ENCODE data around the gene REV3L.
"Not testable (repeated sequence)": the region's sequence is repeated elsewhere in the genome, so short reads cannot be mapped to it uniquely, and the experiment has no call there.

The REV3L gene

DNA sequence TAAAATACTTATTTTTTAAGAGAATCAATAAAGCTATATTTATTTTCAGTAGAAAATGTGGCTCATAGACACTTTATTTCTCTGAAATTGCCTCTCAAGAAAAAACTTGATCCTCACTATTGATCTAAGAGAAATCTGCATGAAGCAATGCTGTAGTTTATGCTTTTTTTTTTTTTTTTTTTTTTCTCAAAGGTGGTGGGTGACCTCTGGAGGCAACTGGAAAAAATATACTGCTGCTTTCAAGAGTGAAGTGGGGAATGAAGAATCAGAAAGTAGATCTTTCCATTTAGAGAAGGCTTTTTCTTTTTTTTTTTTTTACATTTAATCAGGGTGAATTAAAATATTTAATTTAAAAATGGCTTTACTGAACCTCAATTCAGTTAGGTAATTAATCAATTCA is 226.4 kb downstream of the REV3L start:
- no peak for DNase-seq (ENCODE audit: low read depth)

DNA sequence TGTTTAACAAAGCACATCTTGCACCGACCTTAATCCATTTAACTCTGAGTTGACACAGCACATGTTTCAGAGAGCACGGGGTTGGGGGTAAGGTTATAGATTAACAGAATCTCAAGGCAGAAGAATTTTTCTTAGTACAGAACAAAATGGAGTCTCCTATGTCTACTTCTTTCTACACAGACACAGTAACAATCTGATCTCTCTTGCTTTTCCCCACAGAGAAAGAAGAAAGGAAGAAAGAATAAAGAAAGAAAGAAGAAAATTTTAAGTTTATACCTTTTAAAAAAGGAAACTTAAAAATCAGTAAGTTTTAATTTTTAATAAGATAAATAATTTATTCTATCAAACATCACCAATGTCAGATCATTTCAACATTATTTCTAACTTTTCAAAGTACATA is 227.2 kb downstream of the REV3L start:
- DNase-seq (ENCODE audit: low read depth) = not testable (repeated sequence)

GRCh38 chr6:111254779-111255166 is 228.2 kb downstream of the REV3L start:
- DNase-seq (ENCODE audit: low read depth) = no peak

DNA sequence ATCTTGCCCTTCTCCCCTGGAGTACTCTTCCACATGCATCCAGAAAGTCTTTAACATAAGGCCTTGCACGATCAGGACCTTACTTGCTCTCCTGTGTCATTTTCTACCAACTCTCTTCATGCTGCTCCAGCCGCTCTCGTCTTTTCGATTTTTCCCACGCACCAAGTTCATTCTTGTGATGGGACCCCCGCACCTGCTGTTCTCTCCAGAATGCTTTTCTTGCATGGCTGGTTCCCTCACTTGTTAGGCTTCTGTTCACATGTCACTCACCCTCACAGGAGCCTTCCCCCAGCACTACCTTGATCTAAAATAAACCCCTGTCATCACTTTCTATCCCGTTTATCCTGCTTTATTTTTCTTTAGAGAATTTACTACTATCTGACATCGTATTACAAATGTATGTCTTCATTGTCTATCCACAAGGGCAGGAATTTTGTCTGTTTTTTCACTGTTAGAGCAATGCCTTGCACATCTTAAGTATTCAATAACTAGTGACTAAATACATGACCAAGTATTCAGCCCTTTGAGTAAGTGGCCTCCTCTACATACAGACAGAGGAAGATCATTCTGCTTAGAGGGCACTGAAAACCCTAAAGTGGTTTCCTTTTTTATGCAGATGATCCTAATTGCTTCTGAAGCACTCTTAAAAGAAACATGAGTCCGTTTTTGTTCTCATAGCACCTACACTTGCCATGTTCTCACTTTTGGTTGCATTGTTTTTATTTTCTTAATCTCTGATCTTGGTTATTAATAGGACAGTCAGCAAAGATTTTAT is 228.8 kb downstream of the REV3L start:
- DNase-seq (ENCODE audit: low read depth) = no peak

GRCh38 chr6:111252726-111253125 is 230.3 kb downstream of the REV3L start:
- no peak for DNase-seq (ENCODE audit: low read depth)

DNA sequence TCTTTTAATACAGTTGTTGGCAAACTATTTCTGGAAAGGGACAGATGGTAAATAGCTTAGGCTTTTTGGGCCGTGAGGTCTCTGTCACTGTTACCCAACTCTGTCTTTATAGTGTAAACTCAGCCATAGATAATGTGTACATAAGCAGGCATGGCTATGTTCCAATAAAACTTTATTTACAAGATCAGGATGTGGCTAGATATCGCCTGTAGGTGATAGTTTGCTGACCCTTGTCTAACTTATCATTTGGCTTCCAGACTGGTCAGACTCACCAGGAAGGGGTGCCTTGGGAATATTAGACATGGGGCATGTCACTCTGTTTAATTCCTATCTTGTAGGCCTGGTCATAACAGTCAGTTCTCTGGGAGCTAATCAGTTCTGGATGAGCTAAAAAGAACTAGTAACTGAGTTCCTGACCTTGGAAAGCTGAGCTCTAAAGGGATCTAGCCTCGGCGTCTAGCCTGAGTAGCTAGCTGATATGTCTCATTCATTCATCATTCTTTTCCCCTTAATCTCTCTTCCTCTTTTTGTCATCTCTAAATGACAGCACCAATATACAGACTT is 232.1 kb downstream of the REV3L start:
- no peak for DNase-seq (ENCODE audit: low read depth)

Data from activated T-cell treated with anti-CD3 and anti-CD28 coated beads for 48 hours (primary cell).